Endodermal cell (in vitro differentiated cells): ENCODE results near the gene FAM168B. TPM values are rescaled to one million over a fixed set of nuclear protein-coding genes. Genes with fewer than 3 reads are reported as not detected.

Experiments
- DNase-seq: peaks from one replicate; pipeline ENCODE4 v3.0.0-alpha.2; 2017
- H3K27ac ChIP-seq: 2 replicates; pipeline ENCODE4 v1.5.1; 2013; ENCODE audit warnings: mild to moderate bottlenecking, low read depth, low read length, moderate library complexity
- H3K27me3 ChIP-seq: 2 replicates; pipeline ENCODE4 v1.6.1; 2013; ENCODE audit warnings: mild to moderate bottlenecking, low read length, moderate library complexity; ENCODE audit not compliant: insufficient read depth, control insufficient read depth, poor library complexity, severe bottlenecking
- H3K36me3 ChIP-seq: 2 replicates; pipeline ENCODE4 v1.7.0; 2013; ENCODE audit warnings: mild to moderate bottlenecking, low read length, moderate library complexity; ENCODE audit not compliant: control insufficient read depth, insufficient read depth
- H3K4me1 ChIP-seq: one replicate; pipeline ENCODE4 v1.7.0; 2013; ENCODE audit warnings: low read length; ENCODE audit not compliant: control insufficient read depth, insufficient read depth
- H3K4me3 ChIP-seq: 2 replicates; pipeline ENCODE4 v1.5.1; 2013; ENCODE audit warnings: mild to moderate bottlenecking, low read length, moderate library complexity
- H3K9ac ChIP-seq: 2 replicates; pipeline ENCODE4 v1.6.1; 2013; ENCODE audit warnings: mild to moderate bottlenecking, low read length, moderate library complexity; ENCODE audit not compliant: poor library complexity, severe bottlenecking; ENCODE audit errors: extremely low read depth
- H3K9me3 ChIP-seq: 2 replicates; pipeline ENCODE4 v1.6.1; 2013; ENCODE audit warnings: mild to moderate bottlenecking, low read length, moderate library complexity; ENCODE audit not compliant: control insufficient read depth
- H3K27ac Mint-ChIP-seq: 2 replicates; pipeline ENCODE4 v1.8.0; 2020; ENCODE audit warnings: mixed read lengths
- H3K27me3 Mint-ChIP-seq: 2 replicates; pipeline ENCODE4 v1.8.0; 2021; ENCODE audit warnings: mild to moderate bottlenecking, mixed read lengths; ENCODE audit not compliant: insufficient read depth
- H3K36me3 Mint-ChIP-seq: 2 replicates; pipeline ENCODE4 v1.8.0; 2020; ENCODE audit warnings: low read depth, mixed read lengths
- H3K4me1 Mint-ChIP-seq: 2 replicates; pipeline ENCODE4 v1.8.0; 2020; ENCODE audit warnings: mixed read lengths
- H3K4me3 Mint-ChIP-seq: 2 replicates; pipeline ENCODE4 v1.8.0; 2020; ENCODE audit warnings: mild to moderate bottlenecking, moderate library complexity, mixed read lengths
- H3K9me3 Mint-ChIP-seq: 2 replicates; pipeline ENCODE4 v1.8.0; 2020; ENCODE audit warnings: mild to moderate bottlenecking, mixed read lengths
- WGBS, 2 experiments: methylation state at CpG; one replicate each; pipeline versions ENCODE4 v1.1.5 to v1.1.7; 2013; ENCODE audit warnings: missing lambda C conversion rate in 2 of 2, mixed read lengths in 1 of 2; ENCODE audit not compliant: insufficient coverage in 1 of 2, insufficient read length in 1 of 2; 5-methylcytosine and 5-hydroxymethylcytosine counted together
- total RNA-seq, 2 donors: library from RNA; stranded (reverse); fragmentation: NEBNext Ultra II Directional in 1 of 2; extraction: Animal tissue kit (Norgen Biotek cat#: 25700) in 1 of 2; gene quantifications; 2 replicates in 1 of 2; 3 replicates in 1 of 2; pipeline ENCODE4 v1.2.1, GENCODE V29; 2021
- TF ChIP-seq, protein P1 (sequence below): fragments of 200-600 bp; sonication (generic); conservative IDR thresholded peaks from 2 replicates; pipeline ENCODE4 v1.5.0; 2021; ENCODE audit warnings: antibody characterized with exemption, mild to moderate bottlenecking

Gene FAM168B
- total RNA-seq, 2 donors from 2014 or later, result 77.5 to 77.6 TPM

DNA sequence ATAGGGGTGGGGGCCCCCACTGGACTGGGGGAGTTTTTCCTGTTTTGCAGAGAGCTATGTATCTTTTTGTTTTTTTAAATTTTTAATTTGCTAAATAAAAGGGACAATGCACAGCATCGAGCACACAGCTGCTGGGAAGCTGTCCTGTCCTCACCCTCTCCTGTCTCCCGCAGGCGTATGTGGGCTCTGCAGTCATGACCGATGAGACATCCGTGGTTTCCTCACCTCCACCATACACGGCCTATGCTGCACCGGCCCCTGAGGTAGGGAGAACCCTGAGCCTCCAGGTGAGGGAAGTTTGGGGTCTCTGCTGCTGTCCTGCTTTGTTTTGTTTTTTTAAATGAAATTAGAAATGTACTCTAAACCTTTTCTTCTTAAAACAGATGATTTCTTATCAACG, 39.5 kb upstream of the FAM168B start:
- WGBS, 2 experiments, result 95 to 98% methylated on average over 3 to 7 of the region's 8 CpGs

DNA sequence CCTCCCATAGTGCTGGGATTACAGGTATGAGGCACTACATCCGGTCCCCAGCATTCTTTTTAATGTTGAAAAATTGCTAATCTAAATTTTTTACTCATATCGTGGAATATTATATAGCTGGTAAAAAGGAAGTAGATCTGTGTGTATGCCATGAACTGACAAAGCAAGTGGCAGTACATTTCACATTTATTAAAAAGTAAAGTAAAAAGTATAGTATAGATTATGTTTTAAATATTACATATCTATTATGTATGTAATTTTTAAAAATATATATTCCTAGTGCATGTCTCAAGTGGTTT, 37.0 kb upstream of the FAM168B start:
- Histone ChIP-seq H3K4me1 (no peaks in the 10 kb centered on the region), H3K27ac (no peak overlapping the region), H3K9ac (no peak overlapping the region), H3K9me3 (peaks cover 10% of the 10 kb centered on the region), H3K36me3 (peaks cover 95% of the 10 kb centered on the region), H3K27me3 (no peaks in the 10 kb centered on the region), H3K4me3 (no peak overlapping the region)
- DNase-seq, result no peak
- H3K9me3 Mint-ChIP-seq, result peaks cover 11% of the 10 kb centered on the region
- H3K4me3 Mint-ChIP-seq, result no peak overlapping the region
- no peaks in the 10 kb centered on the region for H3K27me3 Mint-ChIP-seq
- peak overlapping the region; percentile 88 for H3K27ac Mint-ChIP-seq
- peaks cover 83% of the 10 kb centered on the region for H3K36me3 Mint-ChIP-seq
- 100% methylated on average over 2 of the region's 2 CpGs; no CpG with 5 or more reads in 1 of the 2 experiments for WGBS, 2 experiments
- H3K4me1 Mint-ChIP-seq, result no peaks in the 10 kb centered on the region
- TF ChIP-seq, protein P1, sequence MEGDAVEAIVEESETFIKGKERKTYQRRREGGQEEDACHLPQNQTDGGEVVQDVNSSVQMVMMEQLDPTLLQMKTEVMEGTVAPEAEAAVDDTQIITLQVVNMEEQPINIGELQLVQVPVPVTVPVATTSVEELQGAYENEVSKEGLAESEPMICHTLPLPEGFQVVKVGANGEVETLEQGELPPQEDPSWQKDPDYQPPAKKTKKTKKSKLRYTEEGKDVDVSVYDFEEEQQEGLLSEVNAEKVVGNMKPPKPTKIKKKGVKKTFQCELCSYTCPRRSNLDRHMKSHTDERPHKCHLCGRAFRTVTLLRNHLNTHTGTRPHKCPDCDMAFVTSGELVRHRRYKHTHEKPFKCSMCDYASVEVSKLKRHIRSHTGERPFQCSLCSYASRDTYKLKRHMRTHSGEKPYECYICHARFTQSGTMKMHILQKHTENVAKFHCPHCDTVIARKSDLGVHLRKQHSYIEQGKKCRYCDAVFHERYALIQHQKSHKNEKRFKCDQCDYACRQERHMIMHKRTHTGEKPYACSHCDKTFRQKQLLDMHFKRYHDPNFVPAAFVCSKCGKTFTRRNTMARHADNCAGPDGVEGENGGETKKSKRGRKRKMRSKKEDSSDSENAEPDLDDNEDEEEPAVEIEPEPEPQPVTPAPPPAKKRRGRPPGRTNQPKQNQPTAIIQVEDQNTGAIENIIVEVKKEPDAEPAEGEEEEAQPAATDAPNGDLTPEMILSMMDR, result no peak

More for the DNA sequence above, 39.5 kb upstream of the FAM168B start:
- Histone ChIP-seq H3K4me3 (no peak overlapping the region), H3K9ac (no peak overlapping the region), H3K36me3 (peaks cover 85% of the 10 kb centered on the region), H3K27ac (no peak overlapping the region), H3K4me1 (no peaks in the 10 kb centered on the region), H3K9me3 (peaks cover 10% of the 10 kb centered on the region), H3K27me3 (no peaks in the 10 kb centered on the region)
- TF ChIP-seq, protein P1, result peak; percentile 28
- Mint-ChIP-seq H3K36me3 (peaks cover 84% of the 10 kb centered on the region), H3K4me1 (peaks cover 2% of the 10 kb centered on the region), H3K4me3 (no peak overlapping the region), H3K9me3 (peaks cover 11% of the 10 kb centered on the region), H3K27ac (no peak overlapping the region), H3K27me3 (no peaks in the 10 kb centered on the region)
- DNase-seq, result no peak

DNA sequence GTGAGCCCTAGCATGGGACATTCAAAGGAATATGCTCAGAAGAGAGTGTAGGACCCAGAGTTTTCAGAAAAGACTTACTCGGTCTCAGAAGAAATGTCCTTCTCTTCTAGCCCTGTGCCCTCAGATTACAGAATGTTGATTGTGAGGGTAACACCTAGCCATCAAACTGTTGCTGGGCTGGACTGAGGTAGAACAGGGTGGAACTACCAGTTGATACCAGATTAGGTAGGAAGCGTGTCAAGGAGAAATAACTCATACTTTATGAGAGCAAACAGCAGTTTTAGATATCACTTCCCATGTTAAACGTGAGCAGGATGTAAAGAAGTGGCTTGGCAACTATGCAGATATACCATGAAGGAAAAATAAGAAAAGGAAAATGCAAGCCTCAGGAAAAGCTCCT, 34.7 kb upstream of the FAM168B start:
- 98 to 100% methylated on average over 1 to 3 of the region's 3 CpGs for WGBS, 2 experiments
- no peak for DNase-seq
- H3K9me3 Mint-ChIP-seq, result peaks cover 11% of the 10 kb centered on the region
- no peak overlapping the region for H3K4me3 Mint-ChIP-seq
- no peaks in the 10 kb centered on the region for H3K27me3 Mint-ChIP-seq
- H3K36me3 Mint-ChIP-seq, result peaks cover 79% of the 10 kb centered on the region
- H3K4me1 Mint-ChIP-seq, result no peaks in the 10 kb centered on the region
- Histone ChIP-seq H3K4me1 (no peaks in the 10 kb centered on the region), H3K36me3 (peaks cover 85% of the 10 kb centered on the region), H3K27me3 (no peaks in the 10 kb centered on the region), H3K9me3 (peaks cover 10% of the 10 kb centered on the region), H3K4me3 (no peak overlapping the region), H3K27ac (no peak overlapping the region), H3K9ac (no peak overlapping the region)
- H3K27ac Mint-ChIP-seq, result no peak overlapping the region
- TF ChIP-seq, protein P1, result no peak
